ENCODE data around the gene CCNK.

CCNK gene

DNA sequence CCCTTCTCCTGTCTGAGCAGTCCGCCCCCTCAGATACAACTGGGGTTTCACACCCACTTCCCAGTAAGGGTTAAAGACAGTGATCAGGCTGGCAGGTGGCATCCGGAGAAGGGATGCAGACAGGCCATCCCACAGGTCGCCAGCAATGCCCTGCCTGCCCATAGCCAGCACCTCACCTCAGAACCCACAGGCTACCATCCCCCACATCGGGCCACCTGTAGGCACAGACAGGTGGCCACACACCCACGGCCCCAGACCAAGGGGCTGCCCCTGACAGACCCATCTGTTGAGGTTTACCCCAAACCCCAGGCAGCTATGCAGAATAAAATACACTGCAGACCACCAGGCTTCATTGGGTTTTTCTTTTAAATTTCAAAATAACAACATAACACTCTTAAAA, 57.5 kb downstream of the CCNK start:
- DNase-seq, result no peak

DNA sequence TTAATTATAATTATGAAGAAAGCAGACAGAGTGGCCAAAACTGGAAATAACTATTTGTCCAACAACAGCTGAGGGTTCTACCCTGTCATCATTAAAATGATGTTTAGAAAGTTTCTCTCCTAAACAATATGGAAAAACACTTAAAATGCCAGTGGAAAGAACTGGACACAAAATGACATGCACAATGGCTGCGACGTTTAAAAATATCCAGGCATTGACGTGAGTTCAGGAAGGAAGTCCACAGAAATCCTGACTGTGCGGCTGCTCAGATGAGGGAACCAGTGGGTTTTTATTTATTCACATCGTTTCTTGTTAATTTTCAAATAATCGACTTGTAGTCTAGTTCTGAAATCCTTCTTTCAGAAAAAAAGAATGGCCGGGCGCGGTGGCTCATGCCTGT, 58.3 kb downstream of the CCNK start:
- no peak for DNase-seq

GRCh38 chr14:99540196-99541032, 59.2 kb downstream of the CCNK start:
- DNase-seq, result no peak

- DNase-seq, result no peak
Measured at GRCh38 chr14:99541211-99541610, 60.0 kb downstream of the CCNK start.

DNA sequence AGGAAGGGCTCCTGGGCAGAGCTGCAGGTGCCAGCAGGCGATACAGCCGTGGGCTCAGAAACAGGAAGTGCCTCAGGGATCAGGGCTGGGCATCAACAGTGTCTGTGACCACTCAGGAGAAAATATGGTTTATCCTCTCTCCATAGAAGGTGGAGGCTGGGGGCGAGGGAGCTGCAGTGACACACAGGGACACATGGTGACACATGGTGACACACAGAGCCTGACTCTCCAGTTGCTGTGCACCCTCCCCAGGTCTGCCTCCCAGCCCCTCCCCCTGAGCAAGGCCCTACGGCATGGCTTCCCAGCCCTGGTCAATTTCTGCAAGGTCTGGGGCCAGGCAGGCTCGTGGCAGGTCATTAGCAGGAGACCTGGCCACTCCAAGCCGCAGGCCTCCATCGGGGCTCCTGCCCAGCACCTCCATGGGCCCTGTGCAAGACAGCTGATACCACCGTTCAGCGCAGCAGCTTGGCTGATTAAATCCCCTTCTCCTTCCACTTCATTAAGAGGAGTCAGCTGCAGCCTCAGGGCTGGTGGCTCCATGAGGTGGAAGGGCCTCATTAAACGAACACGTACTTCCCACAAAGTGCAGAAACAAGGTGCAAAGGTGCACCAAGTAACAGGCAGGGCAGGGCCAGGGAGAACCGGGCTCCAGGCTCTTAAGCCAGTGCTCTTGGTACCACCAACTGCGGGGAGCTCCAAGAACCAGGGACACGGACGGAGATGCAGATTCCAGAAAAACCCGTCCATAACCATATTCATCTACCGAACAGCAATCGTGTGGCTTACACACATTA, 60.7 kb downstream of the CCNK start:
- no peak for DNase-seq

- DNase-seq, result no peak
Measured at GRCh38 chr14:99542566-99542965, 61.4 kb downstream of the CCNK start.

GRCh38 chr14:99543370-99543769, 62.2 kb downstream of the CCNK start:
- no peak for DNase-seq

DNA sequence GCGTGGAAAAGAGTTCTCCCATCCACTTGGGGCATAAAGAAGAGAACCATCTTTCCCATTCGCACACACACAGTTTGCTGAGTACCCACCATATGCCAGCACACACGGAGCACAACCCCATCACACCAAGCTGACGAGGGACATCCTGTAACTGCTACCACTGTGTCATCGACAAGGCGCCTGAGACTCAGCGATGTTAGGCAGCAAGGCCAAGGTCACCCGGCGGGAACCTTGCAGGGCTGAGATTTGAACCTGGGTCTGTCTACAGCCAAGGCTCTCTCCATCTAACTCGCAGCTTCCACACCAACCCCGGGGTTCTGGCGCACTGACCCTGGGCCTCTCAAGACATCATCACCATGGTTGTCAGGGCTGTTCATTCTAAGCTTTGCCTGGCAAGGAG, 62.8 kb downstream of the CCNK start:
- DNase-seq, result no peak

DNA sequence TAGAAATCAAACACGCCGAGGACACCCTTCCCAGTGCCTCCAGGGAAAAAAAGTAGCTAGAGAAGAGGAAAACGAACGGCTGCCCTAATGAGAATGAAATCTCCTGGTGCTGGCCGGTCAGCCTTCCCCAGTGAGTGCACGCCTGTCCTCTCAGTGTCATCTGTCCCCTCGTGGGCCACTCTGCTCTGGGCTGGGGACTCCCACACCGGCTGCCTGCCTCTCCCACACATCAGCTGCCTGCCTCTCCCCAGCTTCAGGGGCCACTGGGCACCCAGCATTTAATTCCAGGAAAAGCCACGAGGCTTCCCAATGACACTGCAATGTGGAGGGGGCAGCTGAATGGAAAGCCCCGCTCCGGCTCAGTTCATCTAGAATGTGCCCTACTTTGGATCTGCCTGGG, 63.8 kb downstream of the CCNK start:
- DNase-seq, result no peak

- DNase-seq, result no peak
Measured at GRCh38 chr14:99545586-99545985, 64.4 kb downstream of the CCNK start.

DNA sequence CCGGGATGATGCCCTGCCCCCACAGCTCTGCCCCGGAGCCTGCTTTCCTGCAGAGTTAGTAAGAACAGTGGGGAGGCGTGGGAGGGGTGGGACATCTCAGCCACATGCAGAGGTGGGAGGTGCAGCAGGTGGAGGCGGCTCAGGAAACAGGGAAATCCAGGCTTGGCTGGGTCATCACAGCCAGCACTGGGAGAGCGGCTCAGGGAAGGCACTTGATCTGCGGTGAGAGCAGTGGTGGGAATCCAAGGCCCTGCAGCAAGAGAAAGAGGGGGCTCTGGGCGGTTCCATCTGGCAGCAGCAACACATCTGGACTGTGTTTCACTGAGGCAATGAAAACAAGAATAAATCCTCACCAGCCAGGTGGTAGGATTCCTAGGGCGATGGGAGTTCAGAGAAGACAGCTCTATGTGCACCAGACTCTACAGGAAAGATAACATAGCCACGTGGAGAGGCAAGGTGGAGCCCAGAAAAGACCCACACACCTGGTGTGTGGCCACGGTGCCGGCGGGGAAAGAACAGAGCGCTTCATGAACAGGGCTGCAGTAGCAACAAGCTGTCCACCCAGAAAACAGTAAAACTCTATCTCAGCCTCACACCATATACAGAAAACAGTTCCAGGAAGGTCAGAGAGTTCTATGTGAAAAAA, 65.1 kb downstream of the CCNK start:
- no peak for DNase-seq

- DNase-seq, result no peak
Measured at GRCh38 chr14:99548255-99548654, 67.0 kb downstream of the CCNK start.

GRCh38 chr14:99548871-99549515, 67.8 kb downstream of the CCNK start:
- no peak for DNase-seq

GRCh38 chr14:99549684-99550083, 68.5 kb downstream of the CCNK start:
- DNase-seq, result no peak

- no peak for DNase-seq
Measured at GRCh38 chr14:99550387-99550992, 69.3 kb downstream of the CCNK start.

DNA sequence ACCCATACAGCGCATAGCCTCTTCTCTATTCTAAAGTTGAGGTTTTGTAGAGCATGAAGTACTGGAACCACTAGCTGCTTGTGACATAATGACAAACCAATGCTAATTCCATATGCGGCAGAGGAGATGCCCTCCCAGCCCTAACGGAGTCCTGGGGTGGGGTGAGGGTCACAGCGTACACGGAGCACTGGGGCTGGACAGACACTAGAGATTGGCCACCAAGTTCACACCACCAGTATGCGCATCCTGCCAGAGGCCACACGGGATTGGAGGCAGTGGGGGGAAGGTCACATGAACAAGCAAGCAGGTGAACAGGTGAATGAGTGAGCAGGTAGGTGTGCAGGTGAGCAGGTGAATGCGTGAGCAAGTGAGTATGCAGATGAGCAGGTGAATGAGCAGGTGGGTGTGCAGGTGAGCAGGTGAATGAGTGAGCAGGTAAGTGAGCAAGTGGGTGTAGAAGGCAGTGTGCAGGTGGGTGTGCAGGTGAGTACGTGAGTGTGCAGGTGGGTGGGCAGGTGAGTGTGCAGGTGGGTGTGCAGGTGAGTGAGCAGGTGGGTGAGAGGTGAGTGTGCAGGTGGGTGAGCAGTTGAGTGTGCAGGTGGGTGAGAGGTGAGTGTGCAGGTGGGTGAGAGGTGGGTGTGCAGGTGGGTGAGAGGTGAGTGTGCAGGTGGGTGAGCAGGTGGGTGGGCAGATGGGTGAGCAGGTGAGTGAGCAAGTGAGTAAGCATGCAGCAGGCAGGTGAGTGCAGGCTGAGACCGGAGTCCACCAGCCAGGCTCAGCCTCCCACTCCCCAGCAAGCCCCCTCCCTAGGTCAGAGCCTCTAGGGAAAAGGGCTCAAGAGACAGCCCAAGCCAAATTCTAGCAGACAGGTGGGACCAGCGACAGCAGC, 70.1 kb downstream of the CCNK start:
- DNase-seq, result no peak

DNA sequence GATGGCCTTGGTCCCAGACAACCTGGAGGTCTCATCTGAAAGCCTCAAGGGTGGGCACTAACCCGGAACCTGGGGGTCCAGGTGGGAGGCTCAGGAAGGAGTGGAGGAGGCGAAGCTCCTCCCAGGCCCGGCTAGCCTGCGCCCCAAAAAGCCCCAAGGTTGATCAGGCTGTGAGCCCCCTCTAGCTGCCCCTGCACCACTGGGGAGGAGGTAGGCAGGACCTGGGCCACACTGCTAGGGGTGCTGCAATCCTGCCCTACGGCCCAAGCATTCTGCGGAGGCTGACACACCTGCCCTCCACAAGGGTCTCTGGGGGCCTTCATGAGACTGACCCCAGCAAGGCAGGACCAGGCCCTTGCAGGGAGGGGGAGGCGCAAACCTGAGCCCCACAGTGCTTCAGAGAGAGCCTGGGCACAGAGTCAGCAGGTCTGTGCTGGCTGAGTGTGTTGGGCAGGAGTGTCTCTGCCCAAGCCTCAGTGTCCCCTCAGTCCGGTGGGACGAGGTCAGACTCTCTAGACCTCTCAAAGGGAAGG, 70.9 kb downstream of the CCNK start:
- no peak for DNase-seq

DNA sequence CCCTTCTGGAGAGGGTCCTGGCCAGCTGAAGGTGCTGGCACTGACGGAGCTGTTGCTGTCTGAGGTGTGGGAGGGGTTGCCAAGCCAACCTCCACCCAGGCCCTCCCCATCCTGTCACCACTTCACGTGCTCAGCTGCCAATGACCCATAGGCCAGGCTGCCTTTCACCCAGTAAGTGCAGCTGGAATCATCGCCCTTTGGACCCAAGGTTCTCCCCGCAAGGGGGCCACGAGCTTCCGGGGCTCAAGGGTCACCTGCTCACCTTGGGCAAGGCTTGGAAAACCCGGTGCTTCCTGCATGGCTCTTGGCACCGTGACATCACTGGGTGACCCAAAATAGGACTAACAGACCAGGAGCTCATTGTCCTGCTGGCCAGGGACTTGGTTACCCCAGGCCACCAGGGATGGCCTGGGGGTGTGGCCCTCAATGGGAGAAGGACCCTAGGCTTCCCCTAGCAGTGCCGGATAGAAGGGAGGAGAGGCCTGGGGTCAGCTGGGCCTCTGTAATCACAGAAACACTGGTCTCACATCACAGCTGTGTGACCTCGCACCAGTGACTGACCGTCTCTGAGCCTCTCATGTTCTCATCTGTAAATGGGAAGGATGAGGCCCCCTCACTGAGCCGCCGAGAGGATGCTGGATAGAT, 71.5 kb downstream of the CCNK start:
- no peak for DNase-seq

GRCh38 chr14:99554184-99554583, 73.0 kb downstream of the CCNK start:
- DNase-seq, result no peak

DNA sequence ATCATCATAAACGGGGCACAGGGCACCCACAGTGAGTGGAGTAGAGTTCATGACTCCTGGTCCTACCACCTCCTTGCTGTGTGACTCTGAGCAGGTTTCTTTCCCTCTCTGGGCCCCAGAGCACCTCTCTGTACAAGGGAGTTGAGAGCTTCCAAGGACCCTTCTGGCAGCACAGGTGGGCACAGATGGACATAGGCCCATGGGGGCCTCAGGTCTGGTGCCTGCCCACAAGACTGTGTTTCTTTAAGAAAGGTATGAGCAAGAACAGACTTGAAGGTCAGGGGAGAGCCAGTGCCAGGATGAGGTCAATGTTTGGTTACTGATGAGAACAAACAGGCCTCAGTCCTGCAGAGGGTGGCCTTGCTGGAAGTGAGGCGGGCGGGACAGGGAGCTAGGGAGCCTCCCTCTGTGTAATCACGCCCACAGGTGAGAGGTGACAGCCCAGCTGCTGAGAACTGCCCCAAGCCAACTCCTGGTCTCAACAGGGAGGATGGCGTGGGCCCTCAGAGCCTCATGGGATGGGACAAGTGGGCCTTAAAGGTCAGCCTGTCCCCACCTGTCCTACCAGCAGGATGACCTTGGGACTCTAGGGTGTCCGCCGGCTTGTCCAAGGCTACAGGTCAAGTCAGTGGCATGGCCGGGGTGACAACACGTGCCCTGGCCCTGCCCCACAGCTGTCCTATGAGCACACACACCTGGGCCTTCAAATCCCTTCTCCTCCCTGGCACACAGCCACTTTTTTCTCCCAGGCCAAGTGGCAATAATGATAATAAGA, 73.7 kb downstream of the CCNK start:
- DNase-seq, result no peak

Measured in activated naive CD4-positive, alpha-beta T cell (primary cell).